A549 (cell line): ENCODE measurements around the gene CPSF4.

Source experiments
- HOXA7 ChIP-seq: fragments of 250-450 bp; sonication (Bioruptor Pico); IDR thresholded peaks from 2 replicates; pipeline ENCODE4 v1.5.0; 2020; ENCODE audit warnings: mild to moderate bottlenecking, moderate library complexity
- JUNB ChIP-seq: fragments of >200 bp; sonication (Bioruptor Twin); formaldehyde crosslinking; IDR thresholded peaks from 2 replicates; pipeline ENCODE4 v1.6.1; 2016
- POLR2A ChIP-seq: IDR thresholded peaks from 2 replicates; pipeline ENCODE4 v1.6.1; 2012; ENCODE audit warnings: mild to moderate bottlenecking, low read length
- TF ChIP-seq, protein P1 (sequence below): fragments of 250-450 bp; sonication (Bioruptor Pico); IDR thresholded peaks from 2 replicates; pipeline ENCODE4 v1.5.0; 2021; ENCODE audit warnings: mild to moderate bottlenecking, moderate library complexity, borderline replicate concordance

DNA sequence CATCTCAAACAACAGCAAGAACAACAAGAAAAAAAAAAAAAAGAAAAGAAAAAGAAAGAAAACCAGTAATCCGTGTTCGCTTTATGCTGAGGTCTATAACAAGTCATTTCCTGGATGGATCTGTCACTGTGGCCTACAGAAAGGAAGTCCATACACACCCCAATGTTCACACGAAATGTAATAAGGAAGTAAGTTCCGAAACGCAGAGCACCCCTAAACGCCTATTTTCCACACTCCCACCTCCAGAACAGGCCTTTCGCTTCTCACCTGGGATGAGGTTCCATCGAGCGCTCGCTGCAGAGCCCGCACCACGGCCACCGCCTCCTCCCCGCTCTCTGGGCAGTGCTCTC, 60.6 kb downstream of the CPSF4 start:
- TF ChIP-seq, protein P1, sequence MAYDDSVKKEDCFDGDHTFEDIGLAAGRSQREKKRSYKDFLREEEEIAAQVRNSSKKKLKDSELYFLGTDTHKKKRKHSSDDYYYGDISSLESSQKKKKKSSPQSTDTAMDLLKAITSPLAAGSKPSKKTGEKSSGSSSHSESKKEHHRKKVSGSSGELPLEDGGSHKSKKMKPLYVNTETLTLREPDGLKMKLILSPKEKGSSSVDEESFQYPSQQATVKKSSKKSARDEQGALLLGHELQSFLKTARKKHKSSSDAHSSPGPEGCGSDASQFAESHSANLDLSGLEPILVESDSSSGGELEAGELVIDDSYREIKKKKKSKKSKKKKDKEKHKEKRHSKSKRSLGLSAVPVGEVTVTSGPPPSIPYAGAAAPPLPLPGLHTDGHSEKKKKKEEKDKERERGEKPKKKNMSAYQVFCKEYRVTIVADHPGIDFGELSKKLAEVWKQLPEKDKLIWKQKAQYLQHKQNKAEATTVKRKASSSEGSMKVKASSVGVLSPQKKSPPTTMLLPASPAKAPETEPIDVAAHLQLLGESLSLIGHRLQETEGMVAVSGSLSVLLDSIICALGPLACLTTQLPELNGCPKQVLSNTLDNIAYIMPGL (CRISPR knock-in tag), result no peak
- no peak for TF ChIP-seq HOXA7 (CRISPR knock-in tag)
- TF ChIP-seq JUNB, result no peak
- no peak for TF ChIP-seq POLR2A
